ENCODE data around the gene DBX2.
"Not testable (repeated sequence)": the region's sequence is repeated elsewhere in the genome, so short reads cannot be mapped to it uniquely, and the experiment has no call there.

Gene DBX2

GRCh38 chr12:45010059-45010458 is 40.8 kb downstream of the DBX2 start:
- TF ChIP-seq, protein P1, sequence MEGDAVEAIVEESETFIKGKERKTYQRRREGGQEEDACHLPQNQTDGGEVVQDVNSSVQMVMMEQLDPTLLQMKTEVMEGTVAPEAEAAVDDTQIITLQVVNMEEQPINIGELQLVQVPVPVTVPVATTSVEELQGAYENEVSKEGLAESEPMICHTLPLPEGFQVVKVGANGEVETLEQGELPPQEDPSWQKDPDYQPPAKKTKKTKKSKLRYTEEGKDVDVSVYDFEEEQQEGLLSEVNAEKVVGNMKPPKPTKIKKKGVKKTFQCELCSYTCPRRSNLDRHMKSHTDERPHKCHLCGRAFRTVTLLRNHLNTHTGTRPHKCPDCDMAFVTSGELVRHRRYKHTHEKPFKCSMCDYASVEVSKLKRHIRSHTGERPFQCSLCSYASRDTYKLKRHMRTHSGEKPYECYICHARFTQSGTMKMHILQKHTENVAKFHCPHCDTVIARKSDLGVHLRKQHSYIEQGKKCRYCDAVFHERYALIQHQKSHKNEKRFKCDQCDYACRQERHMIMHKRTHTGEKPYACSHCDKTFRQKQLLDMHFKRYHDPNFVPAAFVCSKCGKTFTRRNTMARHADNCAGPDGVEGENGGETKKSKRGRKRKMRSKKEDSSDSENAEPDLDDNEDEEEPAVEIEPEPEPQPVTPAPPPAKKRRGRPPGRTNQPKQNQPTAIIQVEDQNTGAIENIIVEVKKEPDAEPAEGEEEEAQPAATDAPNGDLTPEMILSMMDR (IDR thresholded peaks at IDR 0.05; ENCODE audit: low read length, missing control alignments): no peak
- peak; percentile 7 for DNase-seq (ENCODE audit: low read depth)
- no peak overlapping the region for H3K4me3 ChIP-seq (replicated peaks; ENCODE audit: low read depth, low read length)

- DNase-seq (ENCODE audit: low read depth): no peak
- TF ChIP-seq, protein P1 (IDR thresholded peaks at IDR 0.05; ENCODE audit: low read length, missing control alignments): no peak
- H3K4me3 ChIP-seq (replicated peaks; ENCODE audit: low read depth, low read length): no peak overlapping the region
Observed at GRCh38 chr12:45008211-45008610, 42.7 kb downstream of the DBX2 start.

DNA sequence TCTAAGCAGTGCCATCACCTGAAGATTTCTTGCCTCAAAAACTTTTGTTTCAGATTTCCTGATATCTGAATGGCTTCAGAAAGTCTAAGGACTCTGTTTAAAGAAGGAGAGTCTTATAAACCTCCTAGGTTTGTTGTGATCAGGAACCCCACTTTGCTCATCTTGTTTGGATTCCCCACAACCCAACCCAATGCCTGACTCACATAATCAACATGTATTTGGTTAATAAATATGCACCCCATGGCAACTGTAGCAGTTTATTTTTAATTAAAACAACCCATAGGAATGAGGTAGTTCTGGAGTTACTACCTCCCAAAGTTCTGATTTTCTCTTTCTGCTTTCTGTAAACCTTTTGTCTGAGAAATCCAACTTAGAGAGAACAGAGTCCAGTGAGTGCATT is 51.5 kb downstream of the DBX2 start:
- H3K4me3 ChIP-seq (replicated peaks; ENCODE audit: low read depth, low read length): no peak overlapping the region
- TF ChIP-seq, protein P1 (IDR thresholded peaks at IDR 0.05; ENCODE audit: low read length, missing control alignments): no peak
- no peak for DNase-seq (ENCODE audit: low read depth)

DNA sequence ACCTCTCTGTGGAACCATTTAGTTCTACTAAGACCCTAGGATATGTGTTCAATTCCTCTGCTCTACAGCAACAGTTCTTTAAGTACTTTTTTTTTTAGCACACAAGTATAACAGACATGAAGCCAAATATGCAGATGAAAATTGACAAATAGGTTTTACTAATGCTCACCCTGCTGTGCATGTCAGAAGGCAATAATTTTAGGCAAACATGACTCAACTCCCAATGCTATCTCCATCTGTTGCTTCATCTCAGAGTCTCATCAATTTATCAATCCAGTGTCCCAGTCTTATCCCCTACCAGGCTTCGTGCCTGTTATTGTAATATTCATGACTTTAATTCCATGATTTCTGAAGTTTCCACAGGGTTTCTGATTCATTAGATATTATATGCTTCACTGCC is 57.7 kb downstream of the DBX2 start:
- no peak overlapping the region for H3K4me3 ChIP-seq (replicated peaks; ENCODE audit: low read depth, low read length)
- TF ChIP-seq, protein P1 (IDR thresholded peaks at IDR 0.05; ENCODE audit: low read length, missing control alignments): no peak
- DNase-seq (ENCODE audit: low read depth): no peak

DNA sequence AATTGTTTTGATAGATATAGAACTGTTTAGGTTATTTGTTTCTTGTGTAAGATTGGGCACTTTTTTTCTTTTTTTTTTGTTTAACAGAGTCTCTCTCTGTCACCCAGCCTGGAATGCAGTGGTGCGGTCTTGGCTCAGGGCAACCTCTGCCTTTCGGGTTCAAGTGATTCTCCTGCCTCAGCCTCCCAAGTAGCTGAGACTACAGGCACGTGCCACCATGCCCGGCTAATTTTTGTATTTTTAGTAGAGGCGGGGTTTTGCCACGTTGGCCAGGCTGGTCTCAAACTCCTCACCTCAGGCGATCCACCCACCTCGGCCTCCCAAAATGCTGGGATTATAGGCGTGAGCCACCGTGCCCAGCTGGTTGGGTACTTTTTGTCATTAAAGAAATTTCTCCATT is 66.0 kb downstream of the DBX2 start:
- not testable (repeated sequence) for DNase-seq (ENCODE audit: low read depth); H3K4me3 ChIP-seq (replicated peaks; ENCODE audit: low read depth, low read length)

DNA sequence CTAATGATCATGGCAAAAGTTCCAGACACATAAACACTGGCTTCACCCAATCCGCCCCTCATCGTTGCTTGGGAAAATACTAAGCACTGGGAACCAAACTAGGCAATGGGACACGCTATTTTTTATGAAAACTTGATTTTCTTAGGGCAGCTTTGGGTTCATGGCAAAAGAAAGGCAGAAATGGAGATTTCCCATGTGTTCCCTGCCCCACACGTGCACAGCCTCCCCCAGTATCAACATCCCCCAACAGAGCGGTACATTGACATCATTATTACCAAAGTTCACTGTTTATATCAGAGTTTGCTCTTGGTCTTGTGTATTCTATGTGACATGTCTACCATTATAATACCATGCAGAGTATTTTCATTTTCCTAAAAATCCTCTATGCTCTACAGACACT is 71.0 kb downstream of the DBX2 start:
- no peak for DNase-seq (ENCODE audit: low read depth)
- no peak overlapping the region for H3K4me3 ChIP-seq (replicated peaks; ENCODE audit: low read depth, low read length)
- TF ChIP-seq, protein P1 (IDR thresholded peaks at IDR 0.05; ENCODE audit: low read length, missing control alignments): no peak

GRCh38 chr12:44976246-44976645 is 74.7 kb downstream of the DBX2 start:
- TF ChIP-seq, protein P1 (IDR thresholded peaks at IDR 0.05; ENCODE audit: low read length, missing control alignments): no peak
- DNase-seq (ENCODE audit: low read depth): no peak

More at GRCh38 chr12:44976246-44976645, 74.7 kb downstream of the DBX2 start:
- no peak overlapping the region for H3K4me3 ChIP-seq (replicated peaks; ENCODE audit: low read depth, low read length)

Measured in fibroblast of pulmonary artery (primary cell).